GM18873 (cell line): ENCODE results near the gene SLC12A4.
A peak's percentile ranks its signal among the peaks of the same experiment; 100 is the strongest.
"Not testable (repeated sequence)": the region's sequence is repeated elsewhere in the genome, so short reads cannot be mapped to it uniquely, and the experiment has no call there.

Experiments
- ATAC-seq: cut with Tn5 transposase; IDR thresholded peaks from one replicate; pipeline ENCODE4 v1.9.1; 2021; ENCODE audit warnings: mild to moderate bottlenecking, moderate library complexity, moderate number of reproducible peaks; ENCODE audit not compliant: unreplicated experiment, low FRiP score

SLC12A4 gene

GRCh38 chr16:67989322-67990017 lies 21.0 kb upstream of the SLC12A4 start:
- no peak for ATAC-seq

- ATAC-seq, result no peak
Measured at GRCh38 chr16:67988675-67989074, 20.2 kb upstream of the SLC12A4 start.

- no peak for ATAC-seq
Measured at GRCh38 chr16:67987460-67988160, 19.2 kb upstream of the SLC12A4 start.

- ATAC-seq, result no peak
Measured at GRCh38 chr16:67986949-67987348, 18.5 kb upstream of the SLC12A4 start.

GRCh38 chr16:67982011-67982696 lies 13.7 kb upstream of the SLC12A4 start:
- no peak for ATAC-seq

GRCh38 chr16:67979955-67980678 lies 11.7 kb upstream of the SLC12A4 start, which contains the start of gene DPEP3:
Gene DPEP3 (minus strand): TSS chr16:67980499. CDS start chr16:67980380, 119 bp downstream.
- ATAC-seq, result no peak

- no peak for ATAC-seq
Measured at GRCh38 chr16:67977469-67978227, 9.2 kb upstream of the SLC12A4 start.

GRCh38 chr16:67977005-67977404 lies 8.6 kb upstream of the SLC12A4 start:
- no peak for ATAC-seq

- ATAC-seq, result no peak
Measured at GRCh38 chr16:67976205-67976604, 7.8 kb upstream of the SLC12A4 start.

- ATAC-seq, result no peak
Measured at GRCh38 chr16:67975321-67976105, 7.1 kb upstream of the SLC12A4 start.

- ATAC-seq, result not testable (repeated sequence)
Measured at GRCh38 chr16:67972285-67972684, 3.8 kb upstream of the SLC12A4 start.

GRCh38 chr16:67971111-67971510 lies 2.7 kb upstream of the SLC12A4 start:
- ATAC-seq, result no peak

GRCh38 chr16:67969254-67970039 lies 1.0 kb upstream of the SLC12A4 start:
- ATAC-seq, result no peak

- peak; percentile 10 for ATAC-seq
Measured at GRCh38 chr16:67967958-67968399, 458 bp downstream of the SLC12A4 start.

GRCh38 chr16:67967183-67967957 lies 1.1 kb downstream of the SLC12A4 start:
- ATAC-seq, result peak; percentile 8

GRCh38 chr16:67966549-67967182 lies 1.8 kb downstream of the SLC12A4 start:
- ATAC-seq, result no peak
